PFSK-1 (cell line): ENCODE data around the gene PAPPA2.

Source experiments
- POLR2AphosphoS5 ChIP-seq: IDR thresholded peaks from 2 replicates; pipeline ENCODE4 v1.6.1; 2012; ENCODE audit warnings: low read depth, mild to moderate bottlenecking, control low read depth, low read length, moderate library complexity
- SIN3A ChIP-seq: IDR thresholded peaks from 2 replicates; pipeline ENCODE4 v1.6.1; 2012; ENCODE audit warnings: mild to moderate bottlenecking, low read length, moderate library complexity, borderline replicate concordance; ENCODE audit not compliant: insufficient read depth
- TF ChIP-seq, protein P1 (sequence below), 2 experiments: IDR thresholded peaks; 2 replicates each; pipeline versions ENCODE4 v1.6.1 to v1.8.0; 2011 to 2012; ENCODE audit warnings: low read depth in 2 of 2, low read length in 2 of 2, control low read depth in 1 of 2, inconsistent platforms in 1 of 2, mild to moderate bottlenecking in 1 of 2, moderate library complexity in 1 of 2; ENCODE audit not compliant: insufficient read depth in 1 of 2

- TF ChIP-seq SIN3A = no peak
- TF ChIP-seq POLR2AphosphoS5 = no peak
- TF ChIP-seq, protein P1, sequence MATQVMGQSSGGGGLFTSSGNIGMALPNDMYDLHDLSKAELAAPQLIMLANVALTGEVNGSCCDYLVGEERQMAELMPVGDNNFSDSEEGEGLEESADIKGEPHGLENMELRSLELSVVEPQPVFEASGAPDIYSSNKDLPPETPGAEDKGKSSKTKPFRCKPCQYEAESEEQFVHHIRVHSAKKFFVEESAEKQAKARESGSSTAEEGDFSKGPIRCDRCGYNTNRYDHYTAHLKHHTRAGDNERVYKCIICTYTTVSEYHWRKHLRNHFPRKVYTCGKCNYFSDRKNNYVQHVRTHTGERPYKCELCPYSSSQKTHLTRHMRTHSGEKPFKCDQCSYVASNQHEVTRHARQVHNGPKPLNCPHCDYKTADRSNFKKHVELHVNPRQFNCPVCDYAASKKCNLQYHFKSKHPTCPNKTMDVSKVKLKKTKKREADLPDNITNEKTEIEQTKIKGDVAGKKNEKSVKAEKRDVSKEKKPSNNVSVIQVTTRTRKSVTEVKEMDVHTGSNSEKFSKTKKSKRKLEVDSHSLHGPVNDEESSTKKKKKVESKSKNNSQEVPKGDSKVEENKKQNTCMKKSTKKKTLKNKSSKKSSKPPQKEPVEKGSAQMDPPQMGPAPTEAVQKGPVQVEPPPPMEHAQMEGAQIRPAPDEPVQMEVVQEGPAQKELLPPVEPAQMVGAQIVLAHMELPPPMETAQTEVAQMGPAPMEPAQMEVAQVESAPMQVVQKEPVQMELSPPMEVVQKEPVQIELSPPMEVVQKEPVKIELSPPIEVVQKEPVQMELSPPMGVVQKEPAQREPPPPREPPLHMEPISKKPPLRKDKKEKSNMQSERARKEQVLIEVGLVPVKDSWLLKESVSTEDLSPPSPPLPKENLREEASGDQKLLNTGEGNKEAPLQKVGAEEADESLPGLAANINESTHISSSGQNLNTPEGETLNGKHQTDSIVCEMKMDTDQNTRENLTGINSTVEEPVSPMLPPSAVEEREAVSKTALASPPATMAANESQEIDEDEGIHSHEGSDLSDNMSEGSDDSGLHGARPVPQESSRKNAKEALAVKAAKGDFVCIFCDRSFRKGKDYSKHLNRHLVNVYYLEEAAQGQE (IDR thresholded peaks at IDR 0.05; ENCODE audit: insufficient read depth in 1 of 2, low read depth in 2 of 2, low read length in 2 of 2) = no peak
These were observed 242.6 kb downstream of the PAPPA2 start for GRCh38 chr1:176705585-176705984.
